ENCODE measurements around the gene SLC2A13. TPM values are rescaled to one million over a fixed set of nuclear protein-coding genes. Genes with fewer than 3 reads are reported as not detected.

The SLC2A13 gene
- total RNA-seq, 6 experiments from 2014 or later: 5.2 to 11.7 (median 8.7) TPM

DNA sequence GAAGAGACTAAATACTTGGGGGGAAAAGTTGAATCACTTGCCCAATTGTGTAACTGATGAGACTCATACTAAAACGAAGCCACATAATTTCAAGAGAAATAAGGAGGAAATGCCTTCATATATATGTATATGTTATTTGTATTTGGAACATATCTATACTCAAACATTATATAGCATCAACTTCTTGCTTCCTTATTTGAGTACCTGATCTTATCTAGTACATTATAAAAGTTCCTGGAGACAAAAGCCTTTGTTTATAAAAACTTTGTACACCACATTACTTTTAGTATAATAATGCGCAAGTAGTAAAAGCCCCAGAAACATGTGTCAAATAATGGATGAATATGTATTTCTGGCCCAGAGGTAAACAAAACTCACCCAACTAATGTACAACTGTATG is 92.0 kb downstream of the SLC2A13 start:
- intact Hi-C loops (cut with DNase I): no loop called here
- ATAC-seq: no peak
- WGBS (ENCODE audit: insufficient coverage, low coverage, low lambda C conversion rate, missing lambda C conversion rate): 72% methylated on average over 2 of the region's 2 CpGs

DNA sequence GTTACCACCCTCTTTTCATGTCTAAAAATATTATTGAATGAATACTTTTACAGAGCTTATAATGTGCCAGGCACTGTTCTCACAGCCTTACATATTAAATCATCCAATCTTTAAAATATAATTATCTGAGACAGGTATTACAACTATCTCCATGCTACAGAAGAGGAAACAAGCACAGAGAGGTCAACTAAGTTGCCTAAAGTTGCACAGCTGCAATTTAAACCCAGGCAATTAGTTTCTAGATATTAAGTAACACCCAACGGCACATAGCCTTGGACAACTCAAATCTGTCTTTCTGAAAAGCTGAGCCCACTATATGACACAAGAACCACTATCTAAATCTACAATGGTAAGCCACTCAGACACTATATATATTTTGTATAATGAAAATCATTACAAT is 92.6 kb downstream of the SLC2A13 start:
- no peaks in the 10 kb centered on the region for H3K36me3 ChIP-seq
- WGBS (ENCODE audit: insufficient coverage, low coverage, low lambda C conversion rate, missing lambda C conversion rate): 71% methylated on average over 1 of the region's 1 CpG
- no peak overlapping the region for H3K4me3 ChIP-seq
- no peaks in the 10 kb centered on the region for H3K4me1 ChIP-seq
- DNase-seq (no peak), ATAC-seq (no peak)
- no peaks in the 10 kb centered on the region for H3K27me3 ChIP-seq
- no peak overlapping the region for H3K27ac ChIP-seq
- intact Hi-C loops (cut with DNase I): no loop called here
- H3K9me3 ChIP-seq: no peaks in the 10 kb centered on the region
- TF ChIP-seq, protein P1, sequence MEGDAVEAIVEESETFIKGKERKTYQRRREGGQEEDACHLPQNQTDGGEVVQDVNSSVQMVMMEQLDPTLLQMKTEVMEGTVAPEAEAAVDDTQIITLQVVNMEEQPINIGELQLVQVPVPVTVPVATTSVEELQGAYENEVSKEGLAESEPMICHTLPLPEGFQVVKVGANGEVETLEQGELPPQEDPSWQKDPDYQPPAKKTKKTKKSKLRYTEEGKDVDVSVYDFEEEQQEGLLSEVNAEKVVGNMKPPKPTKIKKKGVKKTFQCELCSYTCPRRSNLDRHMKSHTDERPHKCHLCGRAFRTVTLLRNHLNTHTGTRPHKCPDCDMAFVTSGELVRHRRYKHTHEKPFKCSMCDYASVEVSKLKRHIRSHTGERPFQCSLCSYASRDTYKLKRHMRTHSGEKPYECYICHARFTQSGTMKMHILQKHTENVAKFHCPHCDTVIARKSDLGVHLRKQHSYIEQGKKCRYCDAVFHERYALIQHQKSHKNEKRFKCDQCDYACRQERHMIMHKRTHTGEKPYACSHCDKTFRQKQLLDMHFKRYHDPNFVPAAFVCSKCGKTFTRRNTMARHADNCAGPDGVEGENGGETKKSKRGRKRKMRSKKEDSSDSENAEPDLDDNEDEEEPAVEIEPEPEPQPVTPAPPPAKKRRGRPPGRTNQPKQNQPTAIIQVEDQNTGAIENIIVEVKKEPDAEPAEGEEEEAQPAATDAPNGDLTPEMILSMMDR (IDR thresholded peaks at IDR 0.05): no peak
- TF ChIP-seq POLR2A (IDR thresholded peaks at IDR 0.05): no peak

More for the DNA sequence above, 92.0 kb downstream of the SLC2A13 start:
- no peaks in the 10 kb centered on the region for H3K27me3 ChIP-seq
- H3K9me3 ChIP-seq: no peaks in the 10 kb centered on the region
- no peaks in the 10 kb centered on the region for H3K36me3 ChIP-seq
- no peaks in the 10 kb centered on the region for H3K4me1 ChIP-seq
- TF ChIP-seq, protein P1 (IDR thresholded peaks at IDR 0.05): no peak
- TF ChIP-seq POLR2A (IDR thresholded peaks at IDR 0.05): no peak
- H3K27ac ChIP-seq: no peak overlapping the region
- H3K4me3 ChIP-seq: no peak overlapping the region
- no peak for DNase-seq

DNA sequence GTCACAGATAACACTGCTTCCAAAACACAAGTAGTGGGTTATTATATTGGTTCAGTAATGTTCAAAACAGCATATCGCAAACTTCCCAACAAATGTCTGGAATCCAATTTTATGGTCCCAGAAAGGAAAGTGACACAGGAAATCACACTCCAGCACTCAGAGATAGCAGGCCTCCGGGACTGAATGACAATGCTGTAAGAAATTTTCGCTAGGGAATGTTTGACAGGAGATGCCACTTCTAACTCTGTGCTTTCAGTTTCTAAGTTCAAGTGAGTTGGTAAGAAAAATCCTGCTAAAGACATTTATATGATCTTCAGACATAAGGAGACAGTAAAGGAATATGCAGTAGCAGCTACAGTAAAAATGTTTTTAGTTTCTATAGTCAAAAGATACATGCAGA is 93.2 kb downstream of the SLC2A13 start:
- no peaks in the 10 kb centered on the region for H3K9me3 ChIP-seq
- no peak for DNase-seq
- H3K27me3 ChIP-seq: no peaks in the 10 kb centered on the region
- H3K4me3 ChIP-seq: no peak overlapping the region
- H3K36me3 ChIP-seq: no peaks in the 10 kb centered on the region
- peak in 3 of 4 donors; percentile 22 to 42 (median 24) for ATAC-seq
- no peak overlapping the region for H3K27ac ChIP-seq
- intact Hi-C loops (cut with DNase I): no loop called here
- H3K4me1 ChIP-seq: no peaks in the 10 kb centered on the region
- TF ChIP-seq POLR2A (IDR thresholded peaks at IDR 0.05): no peak
- TF ChIP-seq, protein P1 (IDR thresholded peaks at IDR 0.05): no peak
- 33% methylated on average over 3 of the region's 3 CpGs for WGBS (ENCODE audit: insufficient coverage, low coverage, low lambda C conversion rate, missing lambda C conversion rate)

DNA sequence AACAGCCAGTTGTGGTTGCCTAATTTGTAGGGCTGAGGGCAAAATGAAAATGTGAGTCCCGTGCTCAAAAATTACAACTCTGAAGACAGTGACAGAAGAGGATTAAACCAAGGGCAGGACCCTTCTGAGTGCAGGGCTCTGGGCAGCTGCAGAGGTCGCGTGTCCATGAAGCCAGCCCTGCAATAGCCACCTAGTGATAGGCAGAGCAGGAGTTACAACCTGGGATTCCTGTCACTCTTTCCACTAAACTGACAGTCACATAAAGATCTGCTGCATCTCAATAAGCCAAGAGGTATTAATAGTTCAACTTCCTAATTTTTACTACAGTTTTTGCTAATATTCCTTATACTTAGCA is 94.1 kb downstream of the SLC2A13 start:
- intact Hi-C loops (cut with DNase I): no loop called here
- DNase-seq (peak in 1 of 3 donors; percentile 20), ATAC-seq (peak; percentile 70 to 77 (median 72))
- 11% methylated on average over 3 of the region's 3 CpGs for WGBS (ENCODE audit: insufficient coverage, low coverage, low lambda C conversion rate, missing lambda C conversion rate)
- TF ChIP-seq POLR2A (IDR thresholded peaks at IDR 0.05): no peak
- TF ChIP-seq, protein P1 (IDR thresholded peaks at IDR 0.05): no peak
- H3K9me3 ChIP-seq: no peaks in the 10 kb centered on the region
- no peaks in the 10 kb centered on the region for H3K27me3 ChIP-seq
- no peaks in the 10 kb centered on the region for H3K36me3 ChIP-seq
- H3K4me3 ChIP-seq: peak overlapping the region; percentile 4 to 39 (median 29)
- no peaks in the 10 kb centered on the region for H3K4me1 ChIP-seq
- H3K27ac ChIP-seq: peak overlapping the region in 2 of 3 donors; percentile 19 to 29
